ENCODE results near the gene MSX1. TPM values are rescaled to one million over a fixed set of nuclear protein-coding genes. Genes with fewer than 3 reads are reported as not detected.

Gene MSX1
- total and polyA plus RNA-seq, 2 of the 13 experiments (the other 11 are each of a cell fraction or from before 2014, with no cell fraction given): 12.1 to 14.9 TPM

- WGBS (ENCODE audit: low lambda C conversion rate): 82% methylated on average over 33 of the region's 42 CpGs
- ATAC-seq (peak; percentile 75), DNase-seq (ENCODE audit: low spot score) (no peak), FAIRE-seq (no peak)
- Histone ChIP-seq H2AFZ (ENCODE audit: low read length) (no peak overlapping the region), H3K36me3 (replicated peaks in 1 of 2; ENCODE audit: control insufficient read depth in 1 of 2, insufficient read depth in 2 of 2, low read length in 2 of 2) (no peaks in the 10 kb centered on the region), H3K9ac (ENCODE audit: insufficient read depth, low read depth, low read length) (no peak overlapping the region), H3K4me2 (ENCODE audit: low read depth, low read length) (no peak overlapping the region), H4K20me1 (ENCODE audit: insufficient read depth, low read length) (no peaks in the 10 kb centered on the region), H3K79me2 (ENCODE audit: insufficient read depth, low read length) (no peaks in the 10 kb centered on the region), H3K27ac (ENCODE audit: extremely low read length, insufficient read depth, low read length) (no peak overlapping the region), H3K4me3 (replicated peaks in 1 of 3; ENCODE audit: insufficient read depth in 1 of 3, low read depth in 2 of 3, low read length in 3 of 3) (no peak overlapping the region), H3K27me3 (ENCODE audit: control insufficient read depth in 1 of 2, insufficient read depth in 2 of 2, low read length in 2 of 2) (peaks cover 2 to 5% of the 10 kb centered on the region in 2 experiments; a peak in 2 of 5 replicates), H3K4me1 (ENCODE audit: insufficient read depth, low read length) (no peaks in the 10 kb centered on the region), H3K9me3 (ENCODE audit: low read length) (no peaks in the 10 kb centered on the region)
- BruUV-seq (replicated peaks): no TSS peak
- ChIA-PET POLR2A (no interaction called here), CTCF (ENCODE audit: low intra/inter-chr PET ratio, low total read pairs) (no interaction called here)
- TF ChIP-seq HDAC1 (CRISPR knock-in tag; IDR thresholded peaks at IDR 0.05): no peak
- TF ChIP-seq ZNF563 (CRISPR knock-in tag; IDR thresholded peaks at IDR 0.05): no peak
- no peak for TF ChIP-seq TAF1 (CRISPR knock-in tag; IDR thresholded peaks at IDR 0.05)
- TF ChIP-seq ZNF543 (CRISPR knock-in tag; IDR thresholded peaks at IDR 0.05): no peak
- no peak for TF ChIP-seq NFYB (CRISPR knock-in tag; IDR thresholded peaks at IDR 0.05)
- in situ Hi-C loops (cut with HindIII; ENCODE audit: extremely low pct_ligation_motif_present, low pct_unique_long_range_greater_than_20kb): no loop called here
- intact Hi-C loops (cut with micrococcal nuclease; ENCODE audit: unreplicated experiment): no loop called here
These were observed 6.7 kb upstream of the MSX1 start for GRCh38 chr4:4852591-4853362.

GRCh38 chr4:4853371-4853823 lies 6.1 kb upstream of the MSX1 start:
- no peak overlapping the region for H3K4me2 ChIP-seq (ENCODE audit: low read depth, low read length)

More at GRCh38 chr4:4853371-4853823, 6.1 kb upstream of the MSX1 start:
- no peaks in the 10 kb centered on the region for H3K36me3 ChIP-seq (replicated peaks in 1 of 2; ENCODE audit: control insufficient read depth in 1 of 2, insufficient read depth in 2 of 2, low read length in 2 of 2)
- no peaks in the 10 kb centered on the region for H4K20me1 ChIP-seq (ENCODE audit: insufficient read depth, low read length)
- H3K4me3 ChIP-seq (replicated peaks in 1 of 3; ENCODE audit: insufficient read depth in 1 of 3, low read depth in 2 of 3, low read length in 3 of 3): no peak overlapping the region
- no peaks in the 10 kb centered on the region for H3K79me2 ChIP-seq (ENCODE audit: insufficient read depth, low read length)
- peaks cover 2 to 5% of the 10 kb centered on the region in 2 experiments; a peak in 2 of 5 replicates for H3K27me3 ChIP-seq (ENCODE audit: control insufficient read depth in 1 of 2, insufficient read depth in 2 of 2, low read length in 2 of 2)
- H3K9ac ChIP-seq (ENCODE audit: insufficient read depth, low read depth, low read length): no peak overlapping the region
- H2AFZ ChIP-seq (ENCODE audit: low read length): no peak overlapping the region
- TF ChIP-seq HINFP (CRISPR knock-in tag; IDR thresholded peaks at IDR 0.05; ENCODE audit: low read depth): no peak
- in situ Hi-C loops (cut with HindIII; ENCODE audit: extremely low pct_ligation_motif_present, low pct_unique_long_range_greater_than_20kb): no loop called here
- no peaks in the 10 kb centered on the region for H3K4me1 ChIP-seq (ENCODE audit: insufficient read depth, low read length)
- 80% methylated on average over 23 of the region's 26 CpGs for WGBS (ENCODE audit: low lambda C conversion rate)
- ATAC-seq (no peak), DNase-seq (ENCODE audit: low spot score) (no peak), FAIRE-seq (no peak)
- intact Hi-C loops (cut with micrococcal nuclease; ENCODE audit: unreplicated experiment): no loop called here
- ChIA-PET CTCF (ENCODE audit: low intra/inter-chr PET ratio, low total read pairs) (no interaction called here), POLR2A (no interaction called here)
- BruUV-seq (replicated peaks): no TSS peak
- no peak overlapping the region for H3K27ac ChIP-seq (ENCODE audit: extremely low read length, insufficient read depth, low read length)
- H3K9me3 ChIP-seq (ENCODE audit: low read length): no peaks in the 10 kb centered on the region
